Natural killer cell (primary cell): ENCODE data around the gene ABCA3. TPM values are rescaled to one million over a fixed set of nuclear protein-coding genes. Genes with fewer than 3 reads are reported as not detected.

ENCODE experiments used
- ATAC-seq, 3 donors: fragments of 150-1000 bp in 2 of 3; fragments of 200-7000 bp in 1 of 3; cut with Tn5 transposase; 1 replicate in 1 of 3; 2 replicates in 2 of 3; pipeline ENCODE4 v1.10.0; 2021; ENCODE audit warnings: mild to moderate bottlenecking in 2 of 3, moderate library complexity in 2 of 3
- DNase-seq, 2 donors: peaks; one replicate each; pipeline versions ENCODE4 v3.0.0 to v3.0.0-alpha.2; 2013 to 2021; ENCODE audit warnings: mixed read lengths in 1 of 2
- H3K27ac ChIP-seq: one replicate; pipeline ENCODE4 v1.5.1; 2013; ENCODE audit warnings: mild to moderate bottlenecking, low read length
- H3K27me3 ChIP-seq: one replicate; pipeline ENCODE4 v1.6.1; 2013; ENCODE audit warnings: low read length; ENCODE audit not compliant: control insufficient read depth, insufficient read depth
- H3K36me3 ChIP-seq: one replicate; pipeline ENCODE4 v1.6.1; 2013; ENCODE audit warnings: low read length; ENCODE audit not compliant: control insufficient read depth, insufficient read depth
- H3K4me1 ChIP-seq: one replicate; pipeline ENCODE4 v1.6.1; 2013; ENCODE audit warnings: low read length; ENCODE audit not compliant: control insufficient read depth, insufficient read depth
- H3K4me3 ChIP-seq: one replicate; pipeline ENCODE4 v1.5.1; 2013; ENCODE audit warnings: low read length
- H3K9me3 ChIP-seq: one replicate; pipeline ENCODE4 v1.6.1; 2013; ENCODE audit warnings: low read length; ENCODE audit not compliant: control insufficient read depth, insufficient read depth
- H3K27ac Mint-ChIP-seq, 2 donors: one replicate each; pipeline ENCODE4 v1.8.0; 2022; ENCODE audit warnings: mild to moderate bottlenecking in 2 of 2, mixed read lengths in 2 of 2, moderate library complexity in 1 of 2
- H3K27me3 Mint-ChIP-seq, 2 donors: one replicate each; pipeline ENCODE4 v1.8.0; 2022; ENCODE audit warnings: low read depth in 2 of 2, mixed read lengths in 2 of 2
- H3K36me3 Mint-ChIP-seq: one replicate; pipeline ENCODE4 v1.8.0; 2022; ENCODE audit warnings: mixed read lengths
- H3K4me1 Mint-ChIP-seq, 2 donors: one replicate each; pipeline ENCODE4 v1.8.0; 2022; ENCODE audit warnings: mixed read lengths in 2 of 2
- H3K4me3 Mint-ChIP-seq: one replicate; pipeline ENCODE4 v1.8.0; 2022; ENCODE audit warnings: mild to moderate bottlenecking, moderate library complexity, mixed read lengths
- H3K9me3 Mint-ChIP-seq, 2 donors: one replicate each; pipeline ENCODE4 v1.8.0; 2022; ENCODE audit warnings: mixed read lengths in 2 of 2
- WGBS: methylation state at CpG from one replicate; pipeline ENCODE4 v1.1.7; 2013; ENCODE audit warnings: missing lambda C conversion rate; ENCODE audit not compliant: insufficient coverage; 5-methylcytosine and 5-hydroxymethylcytosine counted together
- intact Hi-C: fragments of 100-400 bp; cut with micrococcal nuclease; formaldehyde crosslinking; loops from one replicate; pipeline ENCODE4 v1.14.2; 2022
- total RNA-seq, 4 donors: library from RNA; stranded (reverse); fragments of 120-200 nt in 1 of 4; gene quantifications; one replicate each; pipeline versions ENCODE4 v1.2.3 to v1.2.4, GENCODE V29; 2013 to 2022
- TF ChIP-seq, protein P1 (sequence below): fragments of 200-600 bp; IDR thresholded peaks from one replicate; pipeline ENCODE4 v1.8.0; 2022; ENCODE audit warnings: antibody characterized with exemption

ABCA3 gene
- total RNA-seq, 3 donors from 2014 or later (not counting 1 experiment from before 2014, with no cell fraction given) = 12.2 to 17.5 (median 16.6) TPM

DNA sequence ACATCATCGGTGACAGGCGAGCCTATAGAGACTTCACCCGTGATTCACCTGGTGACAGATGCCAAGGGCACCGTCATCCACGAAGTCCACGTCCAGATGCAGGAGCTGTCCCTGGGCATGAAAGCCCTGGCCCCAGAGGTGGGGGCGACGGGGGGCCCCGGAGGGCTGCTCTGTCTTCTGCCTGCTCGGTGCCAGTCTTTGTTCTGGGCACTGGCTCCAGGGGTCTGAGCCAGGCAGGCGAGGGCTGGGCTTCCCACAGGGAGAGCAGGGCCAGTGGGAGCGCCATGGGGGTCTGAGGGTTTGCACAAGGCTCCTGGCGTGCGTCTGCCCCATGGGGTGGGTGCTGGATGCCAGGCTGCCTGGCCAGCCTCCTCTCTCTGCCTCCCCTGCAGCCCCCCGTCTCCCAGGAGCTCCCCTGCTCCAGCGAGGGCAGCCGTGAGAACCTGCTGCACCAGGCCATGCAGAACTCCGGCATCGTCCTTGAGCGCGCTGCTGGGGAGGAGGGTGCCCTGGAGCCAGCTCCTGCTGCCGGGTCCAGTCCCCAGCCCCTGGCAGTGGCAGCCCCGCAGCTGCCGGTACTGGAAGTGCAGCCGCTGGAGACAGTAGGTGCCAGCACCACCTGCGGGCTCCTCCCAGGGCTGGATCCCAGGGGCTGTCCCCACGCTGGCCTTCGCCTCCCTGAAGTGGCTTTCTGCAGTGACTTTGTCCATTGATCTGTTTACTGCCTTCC is 107.3 kb downstream of the ABCA3 start:
- Histone ChIP-seq H3K9me3 (no peaks in the 10 kb centered on the region), H3K27me3 (peaks cover 6% of the 10 kb centered on the region), H3K36me3 (peaks cover 63% of the 10 kb centered on the region), H3K4me1 (peaks cover 13% of the 10 kb centered on the region), H3K27ac (no peak overlapping the region), H3K4me3 (no peak overlapping the region)
- ATAC-seq (no peak), DNase-seq (no peak)
- no peaks in the 10 kb centered on the region for H3K4me1 Mint-ChIP-seq
- 98% methylated on average over 28 of the region's 28 CpGs for WGBS
- H3K27ac Mint-ChIP-seq = no peak overlapping the region
- no peak overlapping the region for H3K4me3 Mint-ChIP-seq
- intact Hi-C loops = no loop called here
- TF ChIP-seq, protein P1, sequence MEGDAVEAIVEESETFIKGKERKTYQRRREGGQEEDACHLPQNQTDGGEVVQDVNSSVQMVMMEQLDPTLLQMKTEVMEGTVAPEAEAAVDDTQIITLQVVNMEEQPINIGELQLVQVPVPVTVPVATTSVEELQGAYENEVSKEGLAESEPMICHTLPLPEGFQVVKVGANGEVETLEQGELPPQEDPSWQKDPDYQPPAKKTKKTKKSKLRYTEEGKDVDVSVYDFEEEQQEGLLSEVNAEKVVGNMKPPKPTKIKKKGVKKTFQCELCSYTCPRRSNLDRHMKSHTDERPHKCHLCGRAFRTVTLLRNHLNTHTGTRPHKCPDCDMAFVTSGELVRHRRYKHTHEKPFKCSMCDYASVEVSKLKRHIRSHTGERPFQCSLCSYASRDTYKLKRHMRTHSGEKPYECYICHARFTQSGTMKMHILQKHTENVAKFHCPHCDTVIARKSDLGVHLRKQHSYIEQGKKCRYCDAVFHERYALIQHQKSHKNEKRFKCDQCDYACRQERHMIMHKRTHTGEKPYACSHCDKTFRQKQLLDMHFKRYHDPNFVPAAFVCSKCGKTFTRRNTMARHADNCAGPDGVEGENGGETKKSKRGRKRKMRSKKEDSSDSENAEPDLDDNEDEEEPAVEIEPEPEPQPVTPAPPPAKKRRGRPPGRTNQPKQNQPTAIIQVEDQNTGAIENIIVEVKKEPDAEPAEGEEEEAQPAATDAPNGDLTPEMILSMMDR = no peak
- H3K9me3 Mint-ChIP-seq = no peaks in the 10 kb centered on the region
- H3K36me3 Mint-ChIP-seq = no peaks in the 10 kb centered on the region
- H3K27me3 Mint-ChIP-seq = no peaks in the 10 kb centered on the region

GRCh38 chr16:2232094-2232990 is 108.2 kb downstream of the ABCA3 start:
- no peak for ATAC-seq
- Histone ChIP-seq H3K4me1 (peaks cover 11% of the 10 kb centered on the region), H3K9me3 (no peaks in the 10 kb centered on the region), H3K27ac (no peak overlapping the region), H3K27me3 (peaks cover 6% of the 10 kb centered on the region), H3K4me3 (no peak overlapping the region), H3K36me3 (peaks cover 68% of the 10 kb centered on the region)
- Mint-ChIP-seq H3K27ac (no peak overlapping the region), H3K9me3 (no peaks in the 10 kb centered on the region), H3K36me3 (no peaks in the 10 kb centered on the region), H3K4me3 (no peak overlapping the region), H3K4me1 (no peaks in the 10 kb centered on the region), H3K27me3 (no peaks in the 10 kb centered on the region)
- no peak for DNase-seq
- intact Hi-C loops = no loop called here
- WGBS = 93% methylated on average over 40 of the region's 41 CpGs
- TF ChIP-seq, protein P1 = no peak

DNA sequence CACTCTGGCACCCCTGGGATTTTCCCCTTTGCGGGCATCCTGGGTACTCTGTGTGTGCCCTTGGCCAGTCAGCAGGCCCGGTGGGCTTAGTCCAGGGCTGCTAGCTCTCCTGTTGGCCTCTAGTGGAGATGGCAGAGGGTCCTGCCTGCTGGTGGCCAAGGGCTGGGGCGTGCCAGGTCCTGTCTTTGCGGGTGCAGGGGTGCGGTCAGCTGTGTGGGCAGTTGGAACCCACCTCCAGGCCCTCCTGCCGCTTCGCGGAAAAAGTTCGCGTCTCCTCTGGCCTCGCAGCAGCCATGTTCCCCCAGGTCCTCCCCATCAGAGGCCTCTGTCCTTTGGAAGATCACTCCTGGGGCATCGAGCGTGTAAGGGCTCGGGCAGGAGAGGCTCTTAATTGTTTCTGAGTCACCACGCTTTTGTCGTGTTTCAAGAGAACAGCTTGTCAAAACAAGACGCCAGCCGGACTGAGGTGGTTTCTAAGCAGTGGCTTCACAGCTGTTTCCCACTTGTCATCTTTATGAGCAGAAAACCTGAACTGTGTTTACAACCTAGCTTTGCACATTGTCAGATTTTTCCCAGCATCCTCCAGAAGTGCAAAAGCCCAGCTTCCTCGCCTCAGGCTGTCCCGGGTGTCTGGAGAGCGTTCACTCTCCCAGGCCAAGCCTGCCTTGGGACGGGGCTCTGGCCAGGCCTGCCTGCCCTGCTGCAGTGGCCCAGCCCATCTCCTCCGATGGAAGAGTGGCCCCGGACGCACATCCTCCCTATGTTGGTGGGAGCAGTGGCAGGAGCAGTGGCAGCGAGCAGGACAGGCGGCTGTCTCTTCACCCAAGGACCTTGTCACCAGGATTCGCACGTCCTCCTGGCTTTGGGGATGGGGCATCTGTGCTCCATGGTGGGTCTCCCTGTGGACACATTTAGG is 109.3 kb downstream of the ABCA3 start:
- H3K27ac ChIP-seq = no peak overlapping the region
- H3K4me3 Mint-ChIP-seq = no peak overlapping the region
- H3K9me3 ChIP-seq = no peaks in the 10 kb centered on the region
- DNase-seq (no peak), ATAC-seq (no peak)
- WGBS = 92% methylated on average over 29 of the region's 29 CpGs
- peaks cover 3% of the 10 kb centered on the region for H3K4me1 ChIP-seq
- peaks cover 68% of the 10 kb centered on the region for H3K36me3 ChIP-seq
- peaks cover 0 to 1% of the 10 kb centered on the region in 2 donors for H3K4me1 Mint-ChIP-seq
- no peak overlapping the region for H3K27ac Mint-ChIP-seq
- no peaks in the 10 kb centered on the region for H3K36me3 Mint-ChIP-seq
- TF ChIP-seq, protein P1 = no peak
- no peak overlapping the region for H3K4me3 ChIP-seq
- H3K9me3 Mint-ChIP-seq = no peaks in the 10 kb centered on the region
- H3K27me3 ChIP-seq = peaks cover 3% of the 10 kb centered on the region
- intact Hi-C loops = no loop called here
- H3K27me3 Mint-ChIP-seq = no peaks in the 10 kb centered on the region
